Amygdala (tissue), 56 donors: ENCODE results near the gene CDK5.

ENCODE experiments used
- DNase-seq, 56 donors: peaks; one replicate each; lab custom pipeline; 2025; lab: John Stamatoyannopoulos, UW

The CDK5 gene

DNA sequence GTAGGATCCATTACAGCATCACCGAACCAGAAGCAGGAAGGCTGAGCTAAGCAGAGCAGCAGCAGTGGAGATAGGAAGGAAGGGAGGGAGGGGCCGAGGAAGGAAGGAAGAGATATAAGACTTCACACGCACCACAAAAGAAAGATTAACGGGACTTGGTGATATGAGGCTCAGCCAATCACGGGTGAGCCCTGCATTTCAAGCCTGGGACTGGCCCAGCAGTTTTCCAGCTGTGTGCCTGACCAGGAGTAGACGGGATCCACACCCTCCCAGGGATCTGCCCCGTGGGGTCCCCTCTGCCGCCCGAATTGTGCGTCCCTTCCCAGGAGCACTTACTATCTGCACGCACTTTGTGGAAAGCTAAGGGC, 49.6 kb downstream of the CDK5 start:
- no peak for DNase-seq

DNA sequence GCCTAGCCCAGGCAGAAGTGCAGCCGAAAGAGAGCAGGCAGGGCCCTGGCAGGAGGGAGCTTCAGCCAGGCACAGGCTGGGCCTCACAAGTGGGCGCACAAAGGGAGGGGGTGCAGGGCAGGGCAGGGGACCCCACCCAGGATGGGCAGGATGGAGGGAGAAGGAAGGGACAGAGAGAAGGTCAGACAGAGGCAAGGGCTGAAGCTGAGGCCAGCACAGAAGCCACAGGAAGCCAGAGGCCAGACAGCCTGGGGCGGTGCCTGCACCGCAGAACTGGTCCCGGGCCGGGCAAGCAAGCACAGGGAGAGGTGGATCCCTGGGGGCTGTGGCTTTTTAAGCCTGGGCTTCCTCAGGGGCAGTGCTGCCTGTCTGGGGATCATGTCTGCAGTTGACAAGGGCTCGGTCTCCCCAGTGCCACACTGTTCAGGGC, 50.2 kb downstream of the CDK5 start:
- DNase-seq = no peak

DNA sequence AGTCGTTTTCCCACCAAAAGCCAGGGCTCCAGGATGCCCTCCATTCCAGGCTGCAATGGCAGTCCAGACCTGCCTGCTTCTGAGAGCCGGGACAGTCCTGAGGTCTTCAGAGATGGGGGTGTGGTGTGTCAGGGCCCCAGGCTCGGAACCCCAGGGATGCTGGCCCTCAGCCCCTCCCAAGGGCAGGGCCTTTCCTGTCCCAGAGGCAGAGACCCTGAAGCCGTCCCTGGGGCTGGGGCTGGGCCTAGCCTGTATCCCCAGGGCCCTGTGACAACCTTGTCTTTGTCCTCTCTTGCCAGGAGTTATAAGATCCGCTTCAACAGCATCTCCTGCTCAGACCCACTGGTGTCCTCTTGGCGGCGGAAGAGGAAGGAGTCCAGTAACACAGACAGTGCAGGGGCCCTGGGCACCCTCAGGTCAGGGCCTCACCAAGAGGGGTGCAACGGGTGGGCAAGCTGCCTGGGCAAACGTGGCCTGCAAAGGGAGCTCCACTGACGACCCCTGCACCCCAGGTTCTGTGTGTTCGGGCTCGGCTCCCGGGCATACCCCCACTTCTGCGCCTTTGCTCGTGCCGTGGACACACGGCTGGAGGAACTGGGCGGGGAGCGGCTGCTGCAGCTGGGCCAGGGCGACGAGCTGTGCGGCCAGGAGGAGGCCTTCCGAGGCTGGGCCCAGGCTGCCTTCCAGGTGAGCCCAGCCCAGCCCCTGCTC, 51.0 kb downstream of the CDK5 start:
- no peak for DNase-seq

DNA sequence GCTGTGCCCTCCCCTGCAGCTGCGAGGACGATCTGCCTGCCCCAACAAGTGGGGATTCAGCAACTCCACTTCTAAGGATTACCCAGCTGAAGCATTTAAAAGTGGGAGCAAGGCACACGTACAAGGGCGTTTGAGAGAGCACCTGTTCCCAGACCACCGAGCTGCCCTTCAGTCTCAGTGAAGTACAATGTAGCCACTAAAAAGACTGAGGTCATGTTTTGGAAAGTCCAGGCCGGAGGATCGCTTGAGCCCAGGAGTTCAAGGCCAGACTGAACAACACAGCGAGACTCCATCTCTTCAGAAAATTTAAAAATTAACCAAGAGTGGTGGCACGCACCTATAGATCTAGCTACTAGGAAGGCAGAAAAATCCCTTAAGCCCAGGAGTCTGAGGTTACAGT, 52.1 kb downstream of the CDK5 start:
- no peak for DNase-seq
